ENCODE data around the gene VDR.

The VDR gene

GRCh38 chr12:47927346-47927745 is 22.6 kb upstream of the VDR start:
- DNase-seq = no peak

GRCh38 chr12:47921907-47922306 is 17.1 kb upstream of the VDR start:
- no peak for DNase-seq

GRCh38 chr12:47920913-47921312 is 16.1 kb upstream of the VDR start:
- no peak for DNase-seq

GRCh38 chr12:47913081-47913480 is 8.3 kb upstream of the VDR start:
- no peak for DNase-seq

- DNase-seq = no peak
These were observed 7.8 kb upstream of the VDR start for GRCh38 chr12:47912556-47912955.

GRCh38 chr12:47910981-47911380 is 6.2 kb upstream of the VDR start:
- DNase-seq = no peak

- no peak for DNase-seq
These were observed 5.7 kb upstream of the VDR start for GRCh38 chr12:47910486-47910885.

- no peak for DNase-seq
These were observed 5.2 kb upstream of the VDR start for GRCh38 chr12:47909839-47910465.

- no peak for DNase-seq
These were observed 3.9 kb upstream of the VDR start for GRCh38 chr12:47908738-47909137.

- no peak for DNase-seq
These were observed 3.2 kb upstream of the VDR start for GRCh38 chr12:47907851-47908454.

GRCh38 chr12:47903927-47904712 is 674 bp downstream of the VDR start:
- DNase-seq = no peak

GRCh38 chr12:47903151-47903611 is 1.6 kb downstream of the VDR start:
- no peak for DNase-seq

- no peak for DNase-seq
These were observed 2.6 kb downstream of the VDR start for GRCh38 chr12:47902131-47902639.

GRCh38 chr12:47901718-47902093 is 3.1 kb downstream of the VDR start:
- DNase-seq = no peak

- no peak for DNase-seq
These were observed 3.6 kb downstream of the VDR start for GRCh38 chr12:47901063-47901717.

- DNase-seq = no peak
These were observed 4.4 kb downstream of the VDR start for GRCh38 chr12:47900131-47901062.

- DNase-seq = no peak
These were observed 5.3 kb downstream of the VDR start for GRCh38 chr12:47899466-47899865.

- no peak for DNase-seq
These were observed 8.2 kb downstream of the VDR start for GRCh38 chr12:47896633-47897032.

- no peak for DNase-seq
These were observed 8.8 kb downstream of the VDR start for GRCh38 chr12:47896022-47896421.

- no peak for DNase-seq
These were observed 10.1 kb downstream of the VDR start for GRCh38 chr12:47894652-47895051.

- no peak for DNase-seq
These were observed 10.7 kb downstream of the VDR start for GRCh38 chr12:47894068-47894467.

GRCh38 chr12:47892819-47893218 is 12.0 kb downstream of the VDR start:
- no peak for DNase-seq

Data from NCI-H748 treated with DMSO at 0.1 percent for 48 hours (cell line).